ENCODE measurements around the gene CSF3R. TPM values are rescaled to one million over a fixed set of nuclear protein-coding genes. Genes with fewer than 3 reads are reported as not detected.

The CSF3R gene
- polyA plus RNA-seq, 2 donors: 1.00 to 1.9 TPM

- Histone ChIP-seq H3K27me3 (ENCODE audit: control insufficient read depth in 1 of 2, insufficient read depth in 2 of 2, low read length in 2 of 2) (no peaks in the 10 kb centered on the region), H3K4me1 (ENCODE audit: control insufficient read depth in 2 of 2, insufficient read depth in 2 of 2, low read length in 1 of 2) (no peaks in the 10 kb centered on the region), H3K36me3 (ENCODE audit: control insufficient read depth in 2 of 2, insufficient read depth in 2 of 2, low read length in 1 of 2) (no peaks in the 10 kb centered on the region), H3K9me3 (ENCODE audit: control insufficient read depth in 2 of 2, insufficient read depth in 1 of 2, low read depth in 1 of 2, low read length in 1 of 2) (no peaks in the 10 kb centered on the region), H3K27ac (ENCODE audit: low read depth in 2 of 2, low read length in 1 of 2) (no peak overlapping the region), H3K4me3 (ENCODE audit: low read depth in 1 of 2, low read length in 2 of 2) (no peak overlapping the region)
- WGBS, 2 donors: 78 to 86% methylated on average over 4 of the region's 4 CpGs
Observed at GRCh38 chr1:36523230-36523495, 40.5 kb upstream of the CSF3R start.

DNA sequence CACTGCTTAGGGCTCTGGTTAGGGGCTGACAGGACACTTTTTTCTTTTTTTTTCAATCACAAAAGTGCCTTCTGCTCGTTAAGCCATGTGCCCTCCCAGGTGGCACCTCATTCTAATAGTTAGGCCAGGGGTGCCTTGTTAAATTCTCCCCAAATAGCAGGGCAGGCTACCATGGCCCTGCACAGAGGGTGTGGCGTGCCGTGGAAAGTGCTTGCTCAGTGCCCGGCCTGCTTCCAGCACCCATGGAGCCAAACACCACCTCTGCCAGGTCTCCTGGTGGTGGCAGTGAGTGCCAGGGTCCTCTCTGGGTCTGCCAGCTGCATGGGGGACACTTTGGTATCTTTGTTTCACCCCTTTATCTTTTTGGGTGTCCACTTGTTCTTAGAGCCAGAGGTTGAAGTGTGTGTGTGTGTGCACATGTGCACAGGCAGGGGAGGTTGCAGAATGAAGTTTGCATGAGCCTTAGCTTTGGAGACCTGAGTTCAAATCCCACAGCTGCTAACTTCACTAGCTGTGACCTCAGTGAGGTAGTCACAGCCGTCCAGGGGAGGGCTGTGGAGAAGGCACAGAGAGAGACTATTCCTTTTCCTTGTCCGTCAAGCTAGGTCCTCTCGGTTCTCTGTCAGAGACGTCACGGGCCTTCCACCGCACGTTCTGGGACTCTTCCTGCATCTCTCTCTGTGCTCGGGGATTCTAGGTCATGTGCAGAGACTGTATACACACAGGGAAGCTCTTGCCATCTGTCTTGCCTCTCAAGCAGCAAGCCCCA is 39.9 kb upstream of the CSF3R start:
- Histone ChIP-seq H3K27ac (ENCODE audit: low read depth in 2 of 2, low read length in 1 of 2) (no peak overlapping the region), H3K9me3 (ENCODE audit: control insufficient read depth in 2 of 2, insufficient read depth in 1 of 2, low read depth in 1 of 2, low read length in 1 of 2) (no peaks in the 10 kb centered on the region), H3K36me3 (ENCODE audit: control insufficient read depth in 2 of 2, insufficient read depth in 2 of 2, low read length in 1 of 2) (no peaks in the 10 kb centered on the region), H3K27me3 (ENCODE audit: control insufficient read depth in 1 of 2, insufficient read depth in 2 of 2, low read length in 2 of 2) (no peaks in the 10 kb centered on the region), H3K4me1 (ENCODE audit: control insufficient read depth in 2 of 2, insufficient read depth in 2 of 2, low read length in 1 of 2) (no peaks in the 10 kb centered on the region), H3K4me3 (ENCODE audit: low read depth in 1 of 2, low read length in 2 of 2) (no peak overlapping the region)
- WGBS, 2 donors: 80% methylated on average over 12 of the region's 12 CpGs

DNA sequence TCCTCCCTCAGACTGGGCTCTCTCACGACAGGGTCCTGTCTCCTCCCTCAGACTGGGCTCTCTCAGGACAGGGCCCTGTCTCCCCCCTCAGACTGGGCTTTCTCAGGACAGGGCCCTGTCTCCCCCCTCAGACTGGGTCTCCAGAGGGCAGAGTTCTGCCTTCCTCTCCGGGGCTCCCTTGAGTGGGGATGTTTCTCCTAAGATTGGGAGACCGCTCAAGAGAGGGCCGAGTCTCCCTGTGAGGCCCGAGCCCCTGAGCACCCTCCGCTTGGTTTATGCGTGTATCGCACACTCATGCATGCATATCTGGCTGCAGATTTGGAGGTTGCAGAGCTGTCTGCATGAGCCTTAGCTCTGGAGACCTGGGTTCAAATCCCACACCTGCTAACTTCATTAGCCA is 39.3 kb upstream of the CSF3R start:
- WGBS, 2 donors: 85 to 88% methylated on average over 8 of the region's 8 CpGs
- Histone ChIP-seq H3K4me3 (ENCODE audit: low read depth in 1 of 2, low read length in 2 of 2) (no peak overlapping the region), H3K27me3 (ENCODE audit: control insufficient read depth in 1 of 2, insufficient read depth in 2 of 2, low read length in 2 of 2) (no peaks in the 10 kb centered on the region), H3K9me3 (ENCODE audit: control insufficient read depth in 2 of 2, insufficient read depth in 1 of 2, low read depth in 1 of 2, low read length in 1 of 2) (no peaks in the 10 kb centered on the region), H3K36me3 (ENCODE audit: control insufficient read depth in 2 of 2, insufficient read depth in 2 of 2, low read length in 1 of 2) (no peaks in the 10 kb centered on the region), H3K27ac (ENCODE audit: low read depth in 2 of 2, low read length in 1 of 2) (no peak overlapping the region), H3K4me1 (ENCODE audit: control insufficient read depth in 2 of 2, insufficient read depth in 2 of 2, low read length in 1 of 2) (no peaks in the 10 kb centered on the region)

DNA sequence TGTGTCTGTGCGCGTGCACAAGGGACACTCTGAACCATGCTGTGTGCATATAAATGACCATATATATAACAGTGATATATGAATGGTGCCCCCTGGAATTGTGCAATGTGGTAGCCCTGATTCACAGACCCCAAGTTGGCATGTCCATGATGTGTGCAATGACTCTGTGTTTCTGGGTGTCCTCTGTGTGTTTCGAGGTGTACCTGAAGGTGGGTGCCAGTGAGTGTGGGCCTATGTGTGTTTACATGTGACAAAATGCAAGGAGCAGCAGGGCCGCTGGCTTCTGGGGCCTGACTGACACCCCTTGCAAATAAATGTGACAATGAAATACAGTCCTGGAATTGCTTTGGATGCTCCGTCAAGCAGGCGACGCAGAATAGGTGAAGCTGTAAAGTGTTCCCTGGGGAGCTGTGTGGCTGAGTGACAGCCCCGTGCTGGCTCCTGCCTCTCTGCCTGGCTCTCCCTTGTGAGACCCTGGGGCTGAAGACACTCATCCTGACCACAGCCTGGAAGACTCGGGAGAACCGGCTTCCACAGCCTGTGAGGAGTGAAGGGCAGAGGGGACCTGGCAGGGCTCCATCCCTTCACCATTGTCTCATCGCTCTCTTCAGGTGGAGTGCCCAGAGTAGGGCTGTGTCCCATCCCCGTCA is 38.2 kb upstream of the CSF3R start:
- Histone ChIP-seq H3K27me3 (ENCODE audit: control insufficient read depth in 1 of 2, insufficient read depth in 2 of 2, low read length in 2 of 2) (no peaks in the 10 kb centered on the region), H3K36me3 (ENCODE audit: control insufficient read depth in 2 of 2, insufficient read depth in 2 of 2, low read length in 1 of 2) (no peaks in the 10 kb centered on the region), H3K9me3 (ENCODE audit: control insufficient read depth in 2 of 2, insufficient read depth in 1 of 2, low read depth in 1 of 2, low read length in 1 of 2) (no peaks in the 10 kb centered on the region), H3K4me3 (ENCODE audit: low read depth in 1 of 2, low read length in 2 of 2) (no peak overlapping the region), H3K27ac (ENCODE audit: low read depth in 2 of 2, low read length in 1 of 2) (no peak overlapping the region), H3K4me1 (ENCODE audit: control insufficient read depth in 2 of 2, insufficient read depth in 2 of 2, low read length in 1 of 2) (no peaks in the 10 kb centered on the region)
- 74 to 77% methylated on average over 12 of the region's 12 CpGs for WGBS, 2 donors

DNA sequence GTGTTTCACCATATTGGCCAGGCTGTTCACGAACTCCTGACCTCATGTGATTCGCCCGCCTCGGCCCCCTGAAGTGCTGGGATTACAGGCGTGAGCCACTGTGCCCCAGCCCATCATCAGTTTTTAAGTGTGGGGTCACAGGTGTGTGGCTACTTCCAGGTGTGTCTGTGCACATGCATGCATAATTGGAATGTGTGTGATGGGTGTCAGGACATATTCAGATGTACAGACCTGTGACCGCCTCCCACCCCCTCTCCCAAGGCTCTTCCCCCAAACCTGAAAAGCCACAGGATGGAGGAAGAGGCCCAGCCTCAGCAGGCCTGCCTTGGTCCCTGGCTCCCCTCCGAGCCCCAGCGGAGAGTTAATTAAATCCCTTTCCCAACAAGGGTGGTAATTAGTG is 37.3 kb upstream of the CSF3R start:
- Histone ChIP-seq H3K9me3 (ENCODE audit: control insufficient read depth in 2 of 2, insufficient read depth in 1 of 2, low read depth in 1 of 2, low read length in 1 of 2) (no peaks in the 10 kb centered on the region), H3K4me1 (ENCODE audit: control insufficient read depth in 2 of 2, insufficient read depth in 2 of 2, low read length in 1 of 2) (no peaks in the 10 kb centered on the region), H3K27me3 (ENCODE audit: control insufficient read depth in 1 of 2, insufficient read depth in 2 of 2, low read length in 2 of 2) (no peaks in the 10 kb centered on the region), H3K27ac (ENCODE audit: low read depth in 2 of 2, low read length in 1 of 2) (no peak overlapping the region), H3K4me3 (ENCODE audit: low read depth in 1 of 2, low read length in 2 of 2) (no peak overlapping the region), H3K36me3 (ENCODE audit: control insufficient read depth in 2 of 2, insufficient read depth in 2 of 2, low read length in 1 of 2) (no peaks in the 10 kb centered on the region)
- 82 to 84% methylated on average over 8 of the region's 8 CpGs for WGBS, 2 donors

GRCh38 chr1:36517011-36517771 is 34.5 kb upstream of the CSF3R start:
- 59 to 64% methylated on average over 16 of the region's 16 CpGs for WGBS, 2 donors
- no peaks in the 10 kb centered on the region for H3K36me3 ChIP-seq (ENCODE audit: control insufficient read depth in 2 of 2, insufficient read depth in 2 of 2, low read length in 1 of 2)
- no peaks in the 10 kb centered on the region for H3K4me1 ChIP-seq (ENCODE audit: control insufficient read depth in 2 of 2, insufficient read depth in 2 of 2, low read length in 1 of 2)
- H3K27me3 ChIP-seq (ENCODE audit: control insufficient read depth in 1 of 2, insufficient read depth in 2 of 2, low read length in 2 of 2): no peaks in the 10 kb centered on the region
- H3K27ac ChIP-seq (ENCODE audit: low read depth in 2 of 2, low read length in 1 of 2): no peak overlapping the region
- no peaks in the 10 kb centered on the region for H3K9me3 ChIP-seq (ENCODE audit: control insufficient read depth in 2 of 2, insufficient read depth in 1 of 2, low read depth in 1 of 2, low read length in 1 of 2)
- H3K4me3 ChIP-seq (ENCODE audit: low read depth in 1 of 2, low read length in 2 of 2): no peak overlapping the region

GRCh38 chr1:36516372-36517010 is 33.8 kb upstream of the CSF3R start:
- Histone ChIP-seq H3K4me1 (ENCODE audit: control insufficient read depth in 2 of 2, insufficient read depth in 2 of 2, low read length in 1 of 2) (no peaks in the 10 kb centered on the region), H3K9me3 (ENCODE audit: control insufficient read depth in 2 of 2, insufficient read depth in 1 of 2, low read depth in 1 of 2, low read length in 1 of 2) (no peaks in the 10 kb centered on the region), H3K27me3 (ENCODE audit: control insufficient read depth in 1 of 2, insufficient read depth in 2 of 2, low read length in 2 of 2) (no peaks in the 10 kb centered on the region), H3K36me3 (ENCODE audit: control insufficient read depth in 2 of 2, insufficient read depth in 2 of 2, low read length in 1 of 2) (no peaks in the 10 kb centered on the region), H3K27ac (ENCODE audit: low read depth in 2 of 2, low read length in 1 of 2) (no peak overlapping the region), H3K4me3 (ENCODE audit: low read depth in 1 of 2, low read length in 2 of 2) (no peak overlapping the region)
- 47 to 51% methylated on average over 10 of the region's 10 CpGs for WGBS, 2 donors

GRCh38 chr1:36515315-36516138 is 32.8 kb upstream of the CSF3R start:
- H3K4me3 ChIP-seq (ENCODE audit: low read depth in 1 of 2, low read length in 2 of 2): no peak overlapping the region
- H3K27ac ChIP-seq (ENCODE audit: low read depth in 2 of 2, low read length in 1 of 2): no peak overlapping the region
- 83 to 85% methylated on average over 9 to 10 of the region's 10 CpGs for WGBS, 2 donors
- no peaks in the 10 kb centered on the region for H3K9me3 ChIP-seq (ENCODE audit: control insufficient read depth in 2 of 2, insufficient read depth in 1 of 2, low read depth in 1 of 2, low read length in 1 of 2)
- no peaks in the 10 kb centered on the region for H3K36me3 ChIP-seq (ENCODE audit: control insufficient read depth in 2 of 2, insufficient read depth in 2 of 2, low read length in 1 of 2)
- H3K4me1 ChIP-seq (ENCODE audit: control insufficient read depth in 2 of 2, insufficient read depth in 2 of 2, low read length in 1 of 2): no peaks in the 10 kb centered on the region
- no peaks in the 10 kb centered on the region for H3K27me3 ChIP-seq (ENCODE audit: control insufficient read depth in 1 of 2, insufficient read depth in 2 of 2, low read length in 2 of 2)

DNA sequence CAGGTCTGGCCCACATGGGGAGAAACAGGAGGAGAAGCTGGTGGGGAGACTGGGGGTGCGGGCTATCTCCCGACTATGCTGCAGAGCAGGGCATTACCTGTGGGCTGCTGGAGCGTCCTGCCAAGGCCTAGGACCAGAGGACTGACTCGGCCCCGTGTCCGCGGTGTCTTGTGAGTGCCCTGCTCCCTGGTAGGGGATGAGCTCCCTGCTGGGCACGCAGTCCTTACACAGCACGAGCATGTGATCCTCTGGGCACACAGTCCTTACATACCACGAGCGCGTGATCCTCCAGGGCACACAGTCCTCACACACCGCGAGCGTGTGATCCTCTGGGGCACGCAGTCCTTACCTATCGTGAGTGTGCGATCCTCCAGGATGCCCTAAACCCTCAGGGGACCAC is 31.8 kb upstream of the CSF3R start:
- H3K27me3 ChIP-seq (ENCODE audit: control insufficient read depth in 1 of 2, insufficient read depth in 2 of 2, low read length in 2 of 2): peaks cover 0 to 2% of the 10 kb centered on the region in 2 donors
- no peak overlapping the region for H3K27ac ChIP-seq (ENCODE audit: low read depth in 2 of 2, low read length in 1 of 2)
- no peaks in the 10 kb centered on the region for H3K9me3 ChIP-seq (ENCODE audit: control insufficient read depth in 2 of 2, insufficient read depth in 1 of 2, low read depth in 1 of 2, low read length in 1 of 2)
- H3K4me1 ChIP-seq (ENCODE audit: control insufficient read depth in 2 of 2, insufficient read depth in 2 of 2, low read length in 1 of 2): no peaks in the 10 kb centered on the region
- no peak overlapping the region for H3K4me3 ChIP-seq (ENCODE audit: low read depth in 1 of 2, low read length in 2 of 2)
- WGBS, 2 donors: 86 to 89% methylated on average over 18 of the region's 18 CpGs
- H3K36me3 ChIP-seq (ENCODE audit: control insufficient read depth in 2 of 2, insufficient read depth in 2 of 2, low read length in 1 of 2): no peaks in the 10 kb centered on the region

All from esophagus (tissue), 2 donors.